ENCODE data around the gene PLCL2.
"Not testable (repeated sequence)": the region's sequence is repeated elsewhere in the genome, so short reads cannot be mapped to it uniquely, and the experiment has no call there.

The PLCL2 gene

DNA sequence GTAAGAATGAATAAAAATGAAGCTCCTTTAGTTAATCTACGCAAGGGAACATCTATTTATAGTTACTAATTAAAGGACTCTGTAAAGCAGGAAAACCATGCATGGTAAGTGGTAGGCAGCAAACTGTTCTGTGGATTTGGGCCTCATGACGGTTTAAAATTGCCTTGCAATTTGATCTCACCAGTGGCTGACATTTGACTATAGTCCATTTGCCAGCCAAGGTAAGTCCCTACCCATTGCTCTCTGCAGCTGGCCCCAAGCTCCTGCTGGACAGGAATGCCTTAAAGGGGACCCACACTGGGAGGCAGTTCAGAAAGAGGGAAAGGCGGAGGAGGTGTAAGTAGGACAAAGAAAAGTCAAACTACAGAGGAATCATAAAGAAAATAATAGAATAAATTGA is 203.3 kb downstream of the PLCL2 start:
- no peak for DNase-seq (ENCODE audit: low read depth)
- no peak overlapping the region for H3K4me3 ChIP-seq (ENCODE audit: low read depth, low read length)

- no peak for DNase-seq (ENCODE audit: low read depth)
- H3K4me3 ChIP-seq (ENCODE audit: low read depth, low read length): no peak overlapping the region
Observed at GRCh38 chr3:17088602-17089313, 204.0 kb downstream of the PLCL2 start.

DNA sequence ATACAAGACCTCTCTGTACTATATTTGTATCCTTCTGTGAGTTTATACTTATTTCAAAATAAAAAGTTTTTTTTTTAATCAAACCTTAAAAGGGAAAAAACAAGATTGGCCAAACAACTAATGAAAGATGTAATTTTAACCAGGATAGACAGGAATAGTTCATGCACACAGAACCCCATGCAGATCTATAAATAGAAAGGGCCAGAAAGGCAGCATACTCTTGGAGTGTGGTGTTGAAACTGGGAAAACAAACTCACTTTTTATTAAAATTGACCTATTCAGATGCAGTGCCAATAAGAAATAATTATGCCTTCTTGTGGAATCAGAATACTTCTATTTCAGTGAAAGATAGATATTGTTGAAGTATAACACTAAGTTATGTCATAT is 204.6 kb downstream of the PLCL2 start:
- H3K4me3 ChIP-seq (ENCODE audit: low read depth, low read length): no peak overlapping the region
- DNase-seq (ENCODE audit: low read depth): no peak

- H3K4me3 ChIP-seq (ENCODE audit: low read depth, low read length): no peak overlapping the region
- DNase-seq (ENCODE audit: low read depth): no peak
Observed at GRCh38 chr3:17090280-17090983, 205.7 kb downstream of the PLCL2 start.

- H3K4me3 ChIP-seq (ENCODE audit: low read depth, low read length): no peak overlapping the region
- no peak for DNase-seq (ENCODE audit: low read depth)
Observed at GRCh38 chr3:17091910-17092582, 207.3 kb downstream of the PLCL2 start.

GRCh38 chr3:17092583-17092933 is 207.8 kb downstream of the PLCL2 start:
- no peak for DNase-seq (ENCODE audit: low read depth)
- H3K4me3 ChIP-seq (ENCODE audit: low read depth, low read length): no peak overlapping the region

GRCh38 chr3:17094551-17094950 is 209.8 kb downstream of the PLCL2 start:
- H3K4me3 ChIP-seq (ENCODE audit: low read depth, low read length): no peak overlapping the region
- no peak for DNase-seq (ENCODE audit: low read depth)

- no peak for DNase-seq (ENCODE audit: low read depth)
- no peak overlapping the region for H3K4me3 ChIP-seq (ENCODE audit: low read depth, low read length)
Observed at GRCh38 chr3:17103579-17103978, 218.8 kb downstream of the PLCL2 start.

GRCh38 chr3:17106801-17107200 is 222.0 kb downstream of the PLCL2 start:
- not testable (repeated sequence) for H3K4me3 ChIP-seq (ENCODE audit: low read depth, low read length); DNase-seq (ENCODE audit: low read depth)

- H3K4me3 ChIP-seq (ENCODE audit: low read depth, low read length): no peak overlapping the region
- no peak for DNase-seq (ENCODE audit: low read depth)
Observed at GRCh38 chr3:17110660-17111396, 226.1 kb downstream of the PLCL2 start.

- H3K4me3 ChIP-seq (ENCODE audit: low read depth, low read length): no peak overlapping the region
- peak; percentile 69 for DNase-seq (ENCODE audit: low read depth)
Observed at GRCh38 chr3:17111586-17111985, 226.8 kb downstream of the PLCL2 start.

DNA sequence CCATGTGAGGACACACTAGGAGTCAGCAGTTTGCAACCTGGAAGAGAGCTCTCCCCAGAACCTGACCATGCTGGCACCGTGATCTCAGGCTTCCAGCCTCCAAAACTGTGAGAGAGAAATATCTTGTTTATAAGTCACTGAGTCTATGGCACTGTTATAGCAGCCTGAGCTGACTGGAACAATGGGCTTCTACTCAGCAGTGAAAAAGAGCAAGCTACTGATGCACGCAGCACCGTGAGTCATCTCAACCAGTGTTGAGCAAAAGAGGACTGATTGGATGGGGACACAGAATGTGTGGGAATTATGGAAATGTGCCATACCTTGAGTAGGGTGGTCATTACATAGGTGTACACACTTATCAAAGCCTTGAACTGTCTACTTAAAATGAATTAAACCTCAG is 230.4 kb downstream of the PLCL2 start:
- no peak for DNase-seq (ENCODE audit: low read depth)
- H3K4me3 ChIP-seq (ENCODE audit: low read depth, low read length): no peak overlapping the region

GRCh38 chr3:17116007-17116600 is 231.3 kb downstream of the PLCL2 start:
- no peak overlapping the region for H3K4me3 ChIP-seq (ENCODE audit: low read depth, low read length)
- no peak for DNase-seq (ENCODE audit: low read depth)

- no peak overlapping the region for H3K4me3 ChIP-seq (ENCODE audit: low read depth, low read length)
- no peak for DNase-seq (ENCODE audit: low read depth)
Observed at GRCh38 chr3:17118771-17119170, 234.0 kb downstream of the PLCL2 start.

- DNase-seq (ENCODE audit: low read depth): no peak
- H3K4me3 ChIP-seq (ENCODE audit: low read depth, low read length): no peak overlapping the region
Observed at GRCh38 chr3:17119201-17120072, 234.7 kb downstream of the PLCL2 start.

DNA sequence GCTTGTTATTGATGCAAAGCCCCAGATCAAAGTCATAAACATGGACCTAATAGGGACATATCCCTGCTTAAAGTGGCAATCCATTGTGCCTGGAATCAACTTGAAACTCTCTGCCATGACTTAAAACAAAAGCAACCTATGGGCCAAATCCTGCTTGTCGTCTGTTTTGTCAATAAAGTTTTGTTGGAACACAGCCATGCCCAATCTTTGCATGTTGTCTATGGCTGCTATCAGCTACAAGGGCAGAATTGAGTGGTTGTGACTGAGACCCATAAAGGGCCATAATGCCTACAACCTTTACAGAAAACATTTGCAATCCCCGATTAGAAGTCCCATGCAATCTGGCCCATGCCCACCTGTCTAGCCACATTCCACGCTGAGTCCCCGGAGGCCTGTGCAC is 235.4 kb downstream of the PLCL2 start:
- no peak for DNase-seq (ENCODE audit: low read depth)
- H3K4me3 ChIP-seq (ENCODE audit: low read depth, low read length): no peak overlapping the region

GRCh38 chr3:17121336-17121735 is 236.6 kb downstream of the PLCL2 start:
- H3K4me3 ChIP-seq (ENCODE audit: low read depth, low read length): no peak overlapping the region
- no peak for DNase-seq (ENCODE audit: low read depth)

DNA sequence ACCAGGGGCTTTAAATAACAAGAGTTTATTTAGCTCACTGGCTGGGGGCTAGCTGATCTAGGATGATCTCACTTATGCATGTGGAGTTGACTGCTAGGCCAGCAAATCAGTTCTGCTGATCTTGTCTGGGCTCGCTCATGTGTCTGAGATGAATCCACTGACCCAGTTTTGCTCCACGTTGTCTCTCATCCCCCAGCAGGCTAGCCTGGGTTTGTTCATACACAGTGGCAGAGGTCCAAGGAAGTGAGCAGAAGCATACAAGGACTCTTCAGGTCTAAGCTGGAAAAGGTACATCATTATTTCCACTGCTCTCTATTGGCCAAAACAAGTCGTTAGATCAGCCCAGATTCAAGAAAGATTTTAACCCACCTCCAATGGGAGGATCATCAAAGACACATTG is 238.0 kb downstream of the PLCL2 start:
- H3K4me3 ChIP-seq (ENCODE audit: low read depth, low read length): no peak overlapping the region
- DNase-seq (ENCODE audit: low read depth): no peak

All from skeletal muscle cell (primary cell).